SK-N-SH treated with all-trans-retinoic acid at 6 μM for 48 hours (cell line): ENCODE measurements around the gene NXPH1.

ENCODE experiments used
- CSRNP3 ChIP-seq: fragments of 250-450 bp; sonication (Bioruptor Pico); IDR thresholded peaks from 2 replicates; pipeline ENCODE4 v1.5.1; 2021; ENCODE audit warnings: mild to moderate bottlenecking, moderate library complexity
- ISL1 ChIP-seq: fragments of 250-450 bp; sonication (Bioruptor Pico); IDR thresholded peaks from 2 replicates; pipeline ENCODE4 v2.1.2; 2022; ENCODE audit warnings: mild to moderate bottlenecking, moderate library complexity
- PATZ1 ChIP-seq: fragments of 250-450 bp; sonication (Bioruptor Pico); IDR thresholded peaks from 2 replicates; pipeline ENCODE4 v1.8.0; 2020; ENCODE audit warnings: mild to moderate bottlenecking, moderate library complexity, borderline replicate concordance
- POU6F1 ChIP-seq: fragments of 250-450 bp; sonication (Bioruptor Pico); IDR thresholded peaks from 2 replicates; pipeline ENCODE4 v1.8.0; 2021; ENCODE audit warnings: low read depth, mild to moderate bottlenecking, moderate library complexity, borderline replicate concordance
- TCF4 ChIP-seq: fragments of 250-450 bp; sonication (Bioruptor Pico); IDR thresholded peaks from 2 replicates; pipeline ENCODE4 v1.8.0; 2021; ENCODE audit warnings: mild to moderate bottlenecking, moderate library complexity, borderline replicate concordance
- TOX ChIP-seq: fragments of 250-450 bp; sonication (Bioruptor Pico); IDR thresholded peaks from 2 replicates; pipeline ENCODE4 v1.8.0; 2021; ENCODE audit warnings: mild to moderate bottlenecking, moderate library complexity, borderline replicate concordance
- TSHZ2 ChIP-seq: fragments of 250-450 bp; sonication (Bioruptor Pico); IDR thresholded peaks from 2 replicates; pipeline ENCODE4 v1.5.0; 2020; ENCODE audit warnings: mild to moderate bottlenecking, moderate library complexity
- ZFP3 ChIP-seq: fragments of 250-450 bp; sonication (Bioruptor Pico); IDR thresholded peaks from 2 replicates; pipeline ENCODE4 v1.5.0; 2020; ENCODE audit warnings: mild to moderate bottlenecking, moderate library complexity

GRCh38 chr7:8384901-8385300 is 48.5 kb upstream of the NXPH1 start:
- TF ChIP-seq TCF4 (CRISPR knock-in tag) (no peak), TOX (CRISPR knock-in tag) (no peak), PATZ1 (no peak), ZFP3 (no peak), ISL1 (CRISPR knock-in tag) (no peak), POU6F1 (CRISPR knock-in tag) (no peak), CSRNP3 (CRISPR knock-in tag) (no peak), TSHZ2 (no peak)
